Stimulated activated CD8-positive, alpha-beta memory T cell treated with anti-CD3 and anti-CD28 coated beads, Interleukin-7, amount 100 ng/mL, for 48 hours (primary cell): Measurements from ENCODE around the gene ARL4D.
"Not testable (repeated sequence)": the region's sequence is repeated elsewhere in the genome, so short reads cannot be mapped to it uniquely, and the experiment has no call there.

Experiments
- DNase-seq, 2 donors: peaks; one replicate each; pipeline ENCODE4 v3.0.0-alpha.2; 2020; ENCODE audit warnings: low read depth in 1 of 2; ENCODE audit errors: extremely low read depth in 1 of 2

ARL4D gene

GRCh38 chr17:43393944-43394482 is 4.8 kb upstream of the ARL4D start:
- DNase-seq, result peak; percentile 56 to 83

- not testable (repeated sequence) for DNase-seq
Measured at GRCh38 chr17:43394696-43395095, 4.1 kb upstream of the ARL4D start.

- no peak for DNase-seq
Measured at GRCh38 chr17:43395165-43395564, 3.6 kb upstream of the ARL4D start.

- no peak for DNase-seq
Measured at GRCh38 chr17:43396491-43397060, 2.2 kb upstream of the ARL4D start.

- no peak for DNase-seq
Measured at GRCh38 chr17:43399839-43400328, 1.1 kb downstream of the ARL4D start.

- DNase-seq, result no peak
Measured at GRCh38 chr17:43400943-43401717, 2.3 kb downstream of the ARL4D start.

- no peak for DNase-seq
Measured at GRCh38 chr17:43402078-43402477, 3.3 kb downstream of the ARL4D start.

GRCh38 chr17:43402567-43402966 is 3.8 kb downstream of the ARL4D start:
- DNase-seq, result no peak

- DNase-seq, result no peak
Measured at GRCh38 chr17:43403846-43404245, 5.1 kb downstream of the ARL4D start.

- no peak for DNase-seq
Measured at GRCh38 chr17:43405861-43406260, 7.1 kb downstream of the ARL4D start.

- DNase-seq, result no peak
Measured at GRCh38 chr17:43406676-43407645, 8.2 kb downstream of the ARL4D start.

GRCh38 chr17:43409131-43409530 is 10.3 kb downstream of the ARL4D start:
- no peak for DNase-seq

- no peak for DNase-seq
Measured at GRCh38 chr17:43410557-43411368, 12.0 kb downstream of the ARL4D start.

- no peak for DNase-seq
Measured at GRCh38 chr17:43411369-43411677, 12.5 kb downstream of the ARL4D start.

- DNase-seq, result no peak
Measured at GRCh38 chr17:43411749-43412148, 13.0 kb downstream of the ARL4D start.

GRCh38 chr17:43412166-43412565 is 13.4 kb downstream of the ARL4D start:
- no peak for DNase-seq

- DNase-seq, result no peak
Measured at GRCh38 chr17:43416998-43417890, 18.5 kb downstream of the ARL4D start.

- DNase-seq, result no peak
Measured at GRCh38 chr17:43418441-43419374, 19.9 kb downstream of the ARL4D start.
